Stimulated activated CD8-positive, alpha-beta memory T cell treated with anti-CD3 and anti-CD28 coated beads, Interleukin-2, amount 100 ng/mL, for 1 hour (primary cell): ENCODE measurements around the gene MIA.
"Not testable (repeated sequence)": the region's sequence is repeated elsewhere in the genome, so short reads cannot be mapped to it uniquely, and the experiment has no call there.

Experiments used
- DNase-seq, 2 donors: peaks; one replicate each; pipeline ENCODE4 v3.0.0-alpha.2; 2020; ENCODE audit warnings: low read depth in 2 of 2

The MIA gene

DNA sequence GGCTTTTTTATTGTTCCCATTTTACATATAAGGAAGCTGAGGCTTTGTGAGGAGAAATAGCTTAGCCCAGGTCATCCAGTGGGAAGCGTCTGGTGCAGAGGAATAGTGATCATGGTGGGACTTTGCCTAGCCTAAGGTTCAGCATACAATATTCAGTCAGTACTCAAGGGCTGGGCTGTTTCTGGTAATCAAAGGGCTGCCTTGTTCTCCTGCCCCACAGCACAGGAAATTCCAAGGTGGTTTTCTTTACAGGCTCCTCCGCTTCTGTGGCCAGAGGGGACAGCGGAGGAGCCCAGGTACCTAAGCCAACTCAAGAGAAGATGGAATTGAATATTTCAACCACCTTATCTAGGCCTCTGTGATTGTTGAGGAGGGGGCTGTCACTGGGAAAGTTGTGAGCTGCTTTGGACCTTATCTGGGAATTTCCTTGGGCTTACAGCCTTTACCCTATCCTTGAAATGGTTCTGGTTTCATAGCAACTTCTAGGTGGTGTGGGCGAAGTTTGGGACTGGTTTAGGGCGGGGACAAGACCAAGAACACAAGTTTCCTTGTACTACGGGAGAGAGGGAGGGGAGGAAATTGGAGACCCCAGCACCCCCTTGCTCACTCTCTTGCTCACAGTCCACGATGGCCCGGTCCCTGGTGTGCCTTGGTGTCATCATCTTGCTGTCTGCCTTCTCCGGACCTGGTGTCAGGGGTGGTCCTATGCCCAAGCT, at the start of gene MIA:
Gene MIA, plus strand, starts transcription at position 606 of the 716 bp plus-strand sequence. Its CDS starts 22 bp downstream, at position 628.
- no peak for DNase-seq

GRCh38 chr19:40726279-40726678, 49.0 kb upstream of the MIA start:
- no peak for DNase-seq

DNA sequence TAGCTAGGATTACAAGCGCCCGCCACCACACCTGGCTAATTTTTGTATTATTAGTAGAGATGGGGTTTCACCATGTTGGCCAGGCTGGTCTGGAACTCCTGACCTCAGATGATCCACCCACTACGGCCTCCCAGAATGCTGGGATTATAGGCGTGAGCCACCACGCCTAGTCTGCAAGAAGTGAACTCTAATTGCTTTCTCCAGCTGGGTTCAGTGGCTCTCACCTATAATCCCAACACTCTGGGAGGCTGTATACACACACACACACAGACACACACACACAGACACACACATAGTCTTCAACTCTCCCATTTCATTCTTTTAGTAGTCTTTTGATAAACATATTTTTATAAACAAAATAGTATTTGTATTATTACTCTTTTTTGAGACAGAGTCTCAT, 45.3 kb upstream of the MIA start:
- not testable (repeated sequence) for DNase-seq

- DNase-seq = not testable (repeated sequence)
Measured at GRCh38 chr19:40732304-40732703, 43.0 kb upstream of the MIA start.

GRCh38 chr19:40733149-40733548, 42.2 kb upstream of the MIA start:
- no peak for DNase-seq

DNA sequence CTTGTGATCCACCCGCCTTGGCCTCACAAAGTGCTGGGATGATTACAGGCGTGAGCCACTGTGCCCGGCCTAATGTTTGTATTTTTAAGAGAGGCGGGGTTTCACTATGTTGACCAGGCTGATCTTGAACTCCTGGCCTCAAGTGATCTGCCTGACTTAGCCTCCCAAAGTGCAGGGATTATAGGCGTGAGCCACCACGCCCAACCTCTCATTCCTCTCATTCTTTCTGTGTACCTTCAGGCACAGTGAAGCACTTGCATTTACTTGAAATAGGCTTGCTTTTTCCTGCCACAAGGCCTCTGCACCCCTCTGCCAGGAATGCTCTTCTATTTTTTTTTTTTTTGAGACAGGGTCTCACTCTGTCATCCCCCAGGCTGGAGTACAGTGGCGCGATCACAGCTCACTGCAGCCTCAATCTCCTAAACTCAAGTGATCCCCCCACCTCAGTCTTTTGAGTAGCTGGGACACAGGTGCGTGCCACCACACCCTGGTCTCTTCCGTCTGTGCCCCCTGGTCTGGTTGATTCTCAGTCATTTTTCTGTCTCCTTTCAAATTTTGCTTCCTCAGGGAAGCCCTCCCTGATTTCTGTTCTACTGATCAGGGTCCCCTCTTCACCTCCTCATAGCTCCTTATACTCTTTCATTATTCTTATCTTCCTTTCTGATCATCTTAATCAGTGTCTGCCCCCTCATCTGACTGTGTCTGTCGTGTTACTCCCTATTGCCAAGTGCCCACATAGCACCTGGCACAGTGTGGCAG, 40.1 kb upstream of the MIA start:
- DNase-seq = no peak

DNA sequence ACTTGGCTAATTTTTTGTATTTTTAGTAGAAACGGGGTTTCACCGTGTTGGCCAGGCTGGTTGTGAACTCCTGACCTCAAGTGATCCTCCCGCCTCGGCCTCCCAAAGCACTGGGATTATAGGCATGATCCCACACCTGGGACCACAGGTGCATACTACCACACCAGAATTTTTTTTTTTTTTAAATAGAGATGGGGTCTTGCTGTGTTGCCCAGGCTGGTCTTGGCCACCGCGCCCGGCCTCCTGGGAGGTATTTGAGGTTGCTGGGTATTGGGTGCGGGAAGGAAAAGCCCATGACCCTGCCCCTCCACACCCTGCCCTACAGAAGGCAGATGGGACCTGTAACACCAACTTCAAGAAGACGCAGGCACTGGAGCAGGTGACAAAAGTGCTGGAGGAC, 38.7 kb upstream of the MIA start:
- DNase-seq = no peak

- DNase-seq = no peak
Measured at GRCh38 chr19:40737102-40737644, 38.1 kb upstream of the MIA start.

- no peak for DNase-seq
Measured at GRCh38 chr19:40739030-40739839, 36.1 kb upstream of the MIA start.

GRCh38 chr19:40739871-40740703, 35.2 kb upstream of the MIA start:
- DNase-seq = no peak

GRCh38 chr19:40740747-40741146, 34.6 kb upstream of the MIA start:
- no peak for DNase-seq

DNA sequence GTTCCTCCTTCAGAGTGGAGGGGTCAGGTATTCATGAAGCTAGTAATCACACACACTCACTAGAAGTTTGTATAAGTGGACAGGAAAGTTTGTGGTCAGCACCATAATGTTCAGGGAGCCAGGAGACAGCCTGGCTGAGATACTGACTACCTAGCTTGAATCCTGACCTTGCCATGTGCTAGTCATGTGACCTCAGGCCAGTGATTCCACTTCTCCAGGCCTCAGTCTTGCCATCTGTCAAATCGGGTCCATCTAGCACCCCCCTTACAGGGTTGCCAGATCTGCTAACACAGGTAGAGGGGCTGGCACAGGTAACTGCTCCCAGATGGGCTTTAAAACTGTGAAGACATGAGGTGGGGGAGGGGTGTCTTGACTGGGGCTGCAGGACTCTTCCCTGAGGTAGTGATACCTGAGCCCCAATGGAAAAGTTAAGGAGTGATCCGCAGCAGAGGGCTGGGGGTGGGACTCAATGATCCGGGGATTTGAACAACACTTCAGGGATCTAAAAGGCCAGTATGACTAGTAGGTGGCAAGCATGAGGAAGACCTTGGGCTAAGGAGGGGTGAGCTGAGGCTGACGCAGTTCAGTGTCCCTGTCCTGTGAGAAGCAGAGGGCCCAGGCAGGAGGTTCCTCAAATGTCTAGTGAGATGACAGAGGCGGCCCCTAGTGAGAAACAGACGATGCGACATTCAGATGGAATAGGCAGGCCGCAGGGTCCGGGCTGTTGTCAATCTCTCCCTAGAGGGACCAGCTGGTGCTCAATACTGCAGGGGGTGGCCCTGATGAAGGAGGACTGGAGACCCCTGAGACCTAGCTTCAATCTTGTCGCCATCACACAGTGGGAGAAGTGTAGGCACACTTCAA, 33.6 kb upstream of the MIA start:
- DNase-seq = no peak

GRCh38 chr19:40742477-40742876, 32.8 kb upstream of the MIA start:
- DNase-seq = no peak

DNA sequence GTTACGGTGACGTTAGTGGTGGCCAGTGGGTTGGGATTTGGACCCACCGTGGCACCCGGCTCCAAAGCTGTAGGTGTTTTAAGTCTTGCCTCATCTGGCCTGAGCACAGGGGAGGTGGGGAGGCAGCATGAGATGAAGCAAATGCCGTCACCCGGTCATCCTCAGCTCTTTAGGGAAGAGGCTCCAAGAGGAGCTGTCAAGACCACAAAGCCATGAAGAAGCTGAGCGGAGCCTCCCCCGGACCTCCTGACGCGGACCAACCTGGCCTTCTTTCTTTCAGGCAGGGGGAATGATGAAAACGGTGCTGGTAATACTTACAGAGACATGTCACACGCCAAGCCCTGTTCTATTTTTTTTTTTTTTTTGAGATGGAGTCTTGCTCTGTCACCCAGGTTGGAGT, 32.4 kb upstream of the MIA start:
- DNase-seq = no peak

DNA sequence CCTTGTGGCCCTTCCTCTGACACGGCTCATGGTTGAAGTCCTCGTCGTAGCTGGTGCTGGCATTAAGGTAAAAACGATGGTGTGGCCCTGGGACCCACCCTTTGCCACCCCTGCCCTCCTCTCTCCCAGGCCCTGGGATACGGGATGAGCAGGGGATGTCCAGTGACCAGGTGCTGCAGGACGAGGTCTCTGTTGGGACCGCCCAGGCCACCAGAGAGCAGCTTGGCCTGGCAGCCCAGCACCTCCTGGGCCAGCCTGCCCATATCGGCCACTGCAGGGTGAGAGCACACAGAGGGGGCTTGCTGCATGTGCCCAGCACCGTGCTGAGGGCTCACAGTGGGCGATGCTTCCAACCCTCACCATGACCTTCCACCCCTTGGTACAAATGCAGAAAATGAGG, 31.4 kb upstream of the MIA start:
- no peak for DNase-seq

DNA sequence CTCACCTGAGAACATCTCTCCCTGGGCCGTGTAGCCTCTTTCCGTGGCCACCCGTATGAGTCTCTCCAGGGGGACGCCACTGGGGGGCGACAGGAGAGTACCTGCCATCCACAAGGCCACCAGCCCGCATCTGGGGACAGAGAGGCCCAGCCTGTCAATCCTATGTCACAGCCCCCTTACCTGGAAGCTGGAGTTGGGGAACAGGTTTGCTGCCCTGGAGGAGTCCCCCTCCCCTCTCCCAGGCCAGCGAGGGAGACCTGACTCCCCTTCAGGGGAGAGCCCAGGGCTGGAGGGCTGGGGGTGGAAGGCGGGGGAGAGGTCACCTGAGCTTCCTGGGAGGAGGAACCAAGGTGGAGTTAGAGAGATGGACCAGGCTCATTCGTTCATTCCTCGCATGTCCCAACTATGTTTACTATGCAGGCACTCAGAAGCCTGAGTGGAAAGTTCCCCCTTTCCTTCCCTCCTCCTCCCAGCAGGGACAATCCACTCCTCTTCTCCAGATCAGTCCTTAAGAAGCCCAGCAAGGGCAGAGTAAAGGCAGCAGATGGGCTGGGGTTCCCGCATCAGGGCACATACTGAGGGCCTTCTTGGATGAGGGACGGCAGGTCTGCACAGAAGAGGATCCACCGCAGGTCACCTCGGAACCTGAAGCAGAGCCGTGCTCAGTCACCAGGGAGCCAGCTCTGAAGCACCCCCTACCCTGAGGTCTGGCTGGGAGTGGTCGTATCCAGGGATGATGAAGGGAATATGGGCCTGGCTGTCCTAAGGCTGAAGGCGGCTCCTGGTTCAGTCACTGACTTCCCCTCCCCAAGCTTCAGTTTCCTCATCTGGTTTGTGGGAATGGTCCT, 30.5 kb upstream of the MIA start:
- DNase-seq = no peak

DNA sequence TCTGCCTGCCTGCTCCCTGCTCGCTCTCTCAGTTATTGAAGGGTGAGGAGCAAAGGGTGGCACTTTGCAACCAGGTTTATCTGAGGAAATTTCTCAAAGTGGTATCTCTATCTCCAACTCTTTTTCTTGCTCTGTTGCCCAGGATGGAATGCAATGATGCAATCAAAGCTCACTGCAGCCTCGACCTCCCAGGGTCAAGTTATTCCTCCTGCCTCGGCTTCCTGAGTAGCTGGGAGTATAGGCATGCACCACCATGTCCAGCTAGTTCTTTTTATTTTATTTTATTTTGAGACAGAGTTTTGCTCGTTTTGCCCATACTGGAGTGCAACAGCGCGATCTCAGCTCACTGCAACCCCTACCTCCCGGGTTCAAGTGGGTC, 29.9 kb upstream of the MIA start:
- no peak for DNase-seq

DNA sequence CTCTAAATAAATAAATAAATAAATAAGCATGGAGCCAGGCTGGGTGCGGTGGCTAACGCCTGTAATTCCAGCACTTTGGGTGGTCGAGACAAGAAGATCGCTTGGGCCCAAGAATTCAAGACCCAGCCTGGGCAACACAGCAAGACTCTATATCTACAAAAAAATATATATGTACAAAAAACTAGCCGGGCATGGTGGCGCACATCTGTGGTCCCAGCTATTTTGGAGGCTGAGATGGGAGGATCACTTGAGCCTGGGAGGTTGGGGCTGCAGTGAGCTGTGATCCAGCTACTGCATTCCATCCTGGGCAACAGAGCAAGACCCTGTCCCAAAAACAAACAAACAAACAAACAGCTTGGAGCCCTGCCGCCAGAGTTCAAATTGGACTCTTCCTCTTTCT, 27.8 kb upstream of the MIA start:
- no peak for DNase-seq

GRCh38 chr19:40750058-40750873, 25.1 kb upstream of the MIA start, which contains the start of gene ACTMAP:
Gene ACTMAP (minus strand): TSS chr19:40750477. CDS start chr19:40749803, 674 bp downstream.
- peak; percentile 98 to 99 for DNase-seq
